ENCODE data around the gene SLC22A4. TPM values are rescaled to one million over a fixed set of nuclear protein-coding genes. Genes with fewer than 3 reads are reported as not detected.

Gene SLC22A4
- total RNA-seq, 1 donor from 2014 or later = not detected

DNA sequence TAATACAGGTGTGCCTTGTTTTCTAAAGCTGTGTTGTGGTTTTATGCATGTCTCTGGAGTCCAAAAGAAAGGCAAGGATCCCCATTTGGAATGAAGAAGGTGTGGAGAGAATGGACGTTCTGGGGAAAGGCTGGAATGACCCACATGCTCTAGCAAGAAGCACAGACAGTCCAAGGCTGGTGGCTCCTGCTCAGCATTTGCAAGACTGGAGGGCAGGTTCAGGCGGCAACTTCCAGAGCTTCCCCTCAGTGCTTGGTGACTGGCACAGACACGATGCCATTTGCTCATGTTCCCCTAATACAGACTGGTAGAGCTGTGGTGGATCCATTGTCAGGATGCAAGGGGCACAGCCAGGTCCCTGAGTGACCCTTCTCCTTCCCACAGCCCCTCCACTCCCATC is 8.2 kb downstream of the SLC22A4 start:
- Mint-ChIP-seq H3K36me3 (ENCODE audit: low read depth) (peaks cover 6% of the 10 kb centered on the region), H3K27ac (no peak overlapping the region), H3K27me3 (no peaks in the 10 kb centered on the region), H3K4me3 (no peak overlapping the region), H3K4me1 (no peaks in the 10 kb centered on the region), H3K9me3 (peaks cover 8% of the 10 kb centered on the region)
- intact Hi-C loops (cut with micrococcal nuclease) = no loop called here
- DNase-seq (no peak), ATAC-seq (ENCODE audit: low read depth) (no peak)
- TF ChIP-seq, protein P1, sequence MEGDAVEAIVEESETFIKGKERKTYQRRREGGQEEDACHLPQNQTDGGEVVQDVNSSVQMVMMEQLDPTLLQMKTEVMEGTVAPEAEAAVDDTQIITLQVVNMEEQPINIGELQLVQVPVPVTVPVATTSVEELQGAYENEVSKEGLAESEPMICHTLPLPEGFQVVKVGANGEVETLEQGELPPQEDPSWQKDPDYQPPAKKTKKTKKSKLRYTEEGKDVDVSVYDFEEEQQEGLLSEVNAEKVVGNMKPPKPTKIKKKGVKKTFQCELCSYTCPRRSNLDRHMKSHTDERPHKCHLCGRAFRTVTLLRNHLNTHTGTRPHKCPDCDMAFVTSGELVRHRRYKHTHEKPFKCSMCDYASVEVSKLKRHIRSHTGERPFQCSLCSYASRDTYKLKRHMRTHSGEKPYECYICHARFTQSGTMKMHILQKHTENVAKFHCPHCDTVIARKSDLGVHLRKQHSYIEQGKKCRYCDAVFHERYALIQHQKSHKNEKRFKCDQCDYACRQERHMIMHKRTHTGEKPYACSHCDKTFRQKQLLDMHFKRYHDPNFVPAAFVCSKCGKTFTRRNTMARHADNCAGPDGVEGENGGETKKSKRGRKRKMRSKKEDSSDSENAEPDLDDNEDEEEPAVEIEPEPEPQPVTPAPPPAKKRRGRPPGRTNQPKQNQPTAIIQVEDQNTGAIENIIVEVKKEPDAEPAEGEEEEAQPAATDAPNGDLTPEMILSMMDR (IDR thresholded peaks at IDR 0.05) = no peak
- POLR2A ChIA-PET = no interaction called here
- CTCF ChIA-PET = no interaction called here

DNA sequence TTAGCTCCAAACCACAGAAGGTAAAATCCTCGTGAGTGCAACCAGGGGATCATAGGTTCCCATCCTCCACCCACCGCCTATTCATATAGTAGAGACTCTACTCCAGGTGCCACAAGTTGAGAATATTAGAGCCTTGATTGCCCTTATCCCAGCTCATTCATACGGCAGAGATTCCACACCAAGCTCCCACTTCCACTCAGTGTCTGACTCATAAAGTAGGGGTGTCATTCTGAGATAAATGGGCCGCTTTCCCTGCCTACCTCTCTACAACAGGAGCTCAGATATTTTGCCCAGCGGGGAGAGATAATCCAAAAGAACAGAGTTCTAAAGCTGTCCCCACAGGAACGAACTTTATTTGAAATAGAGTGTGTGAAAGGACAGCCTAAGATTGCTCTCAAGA is 9.4 kb downstream of the SLC22A4 start:
- ChIA-PET CTCF (no interaction called here), POLR2A (interaction anchor here (0.6 kb wide), 1 partner anchor 15 kb away, joined by 4 read pairs; no protein-coding TSS in a partner anchor)
- intact Hi-C loops (cut with micrococcal nuclease) = no loop called here
- TF ChIP-seq, protein P1 (IDR thresholded peaks at IDR 0.05) = no peak
- Mint-ChIP-seq H3K4me1 (no peaks in the 10 kb centered on the region), H3K4me3 (no peak overlapping the region), H3K27ac (no peak overlapping the region), H3K9me3 (peaks cover 8% of the 10 kb centered on the region), H3K27me3 (no peaks in the 10 kb centered on the region), H3K36me3 (ENCODE audit: low read depth) (peaks cover 6% of the 10 kb centered on the region)
- DNase-seq (no peak), ATAC-seq (ENCODE audit: low read depth) (no peak)

DNA sequence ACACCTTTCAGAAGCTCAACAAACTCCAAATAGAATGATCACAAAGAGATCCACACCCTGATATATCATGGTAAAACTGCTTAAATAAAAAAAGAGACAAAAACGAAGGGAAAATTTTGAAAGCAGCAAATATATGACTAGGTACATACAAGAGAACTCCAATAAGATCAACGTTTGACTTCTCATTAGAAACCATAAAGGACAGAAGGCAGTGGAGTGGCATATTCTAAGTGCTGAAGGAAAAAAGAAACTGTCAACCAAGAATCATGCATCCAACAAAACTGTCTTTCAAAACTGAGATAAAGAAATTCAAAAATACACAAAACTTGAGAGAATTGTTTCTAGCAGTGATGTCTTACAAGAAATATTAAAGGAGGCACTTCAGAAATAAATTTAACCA is 11.2 kb downstream of the SLC22A4 start:
- TF ChIP-seq, protein P1 (IDR thresholded peaks at IDR 0.05) = no peak
- H3K4me3 Mint-ChIP-seq = no peak overlapping the region
- no peaks in the 10 kb centered on the region for H3K4me1 Mint-ChIP-seq
- no peaks in the 10 kb centered on the region for H3K27me3 Mint-ChIP-seq
- CTCF ChIA-PET = interaction anchor here (0.6 kb wide), 1 partner anchor 16 kb away, joined by 3 read pairs; no protein-coding TSS in a partner anchor
- ATAC-seq (ENCODE audit: low read depth) = no peak
- POLR2A ChIA-PET = no interaction called here
- peaks cover 8% of the 10 kb centered on the region for H3K9me3 Mint-ChIP-seq
- intact Hi-C loops (cut with micrococcal nuclease) = no loop called here
- DNase-seq = no peak
- no peak overlapping the region for H3K27ac Mint-ChIP-seq
- H3K36me3 Mint-ChIP-seq (ENCODE audit: low read depth) = peaks cover 6% of the 10 kb centered on the region

DNA sequence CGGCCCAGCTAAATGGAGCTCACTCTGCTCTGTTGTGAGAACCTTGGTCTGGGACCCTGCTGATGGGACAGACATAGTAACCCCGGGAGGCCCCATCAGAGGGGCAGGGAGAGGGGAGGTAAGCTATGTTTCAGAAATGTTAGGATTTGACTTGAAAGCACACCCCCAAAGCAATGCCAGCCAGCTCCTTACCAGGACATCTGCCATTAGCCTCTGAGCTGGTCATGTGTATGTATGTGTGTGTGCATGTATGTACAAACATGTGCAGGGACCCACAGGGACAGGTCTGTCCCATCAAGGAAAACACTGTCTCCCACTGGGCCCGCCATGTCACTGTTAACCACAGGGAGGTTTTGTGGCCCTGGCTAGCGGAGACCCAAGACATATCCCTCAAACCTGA is 14.5 kb downstream of the SLC22A4 start:
- Mint-ChIP-seq H3K27me3 (no peaks in the 10 kb centered on the region), H3K9me3 (peaks cover 8% of the 10 kb centered on the region), H3K4me1 (no peaks in the 10 kb centered on the region), H3K4me3 (no peak overlapping the region), H3K27ac (no peak overlapping the region), H3K36me3 (ENCODE audit: low read depth) (peaks cover 6% of the 10 kb centered on the region)
- no peak for ATAC-seq (ENCODE audit: low read depth)
- intact Hi-C loops (cut with micrococcal nuclease) = no loop called here
- POLR2A ChIA-PET = no interaction called here
- TF ChIP-seq, protein P1 (IDR thresholded peaks at IDR 0.05) = no peak
- CTCF ChIA-PET = no interaction called here
- DNase-seq = no peak

DNA sequence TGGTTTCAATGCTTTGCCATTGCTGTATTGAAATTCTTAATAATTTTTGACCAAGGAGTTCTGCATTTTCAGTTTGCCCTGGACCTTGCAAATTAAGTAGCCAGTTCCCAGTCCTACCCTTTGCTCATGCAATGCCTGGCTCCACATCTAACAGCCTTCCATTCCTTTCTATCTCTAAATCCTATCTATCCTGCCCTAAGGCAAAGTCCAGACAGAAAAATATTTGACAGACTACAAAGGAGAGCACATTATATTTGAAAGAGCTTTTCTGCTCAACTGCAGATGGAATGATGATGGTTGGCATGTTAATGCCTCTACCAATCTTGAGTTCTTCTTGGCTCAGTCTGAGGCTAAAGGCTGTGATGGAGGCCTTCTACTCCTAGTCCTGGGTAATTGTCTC is 15.5 kb downstream of the SLC22A4 start:
- ATAC-seq (ENCODE audit: low read depth) (no peak), DNase-seq (no peak)
- peaks cover 8% of the 10 kb centered on the region for H3K9me3 Mint-ChIP-seq
- H3K4me3 Mint-ChIP-seq = no peak overlapping the region
- ChIA-PET POLR2A (no interaction called here), CTCF (no interaction called here)
- TF ChIP-seq, protein P1 (IDR thresholded peaks at IDR 0.05) = no peak
- no peak overlapping the region for H3K27ac Mint-ChIP-seq
- H3K4me1 Mint-ChIP-seq = no peaks in the 10 kb centered on the region
- H3K36me3 Mint-ChIP-seq (ENCODE audit: low read depth) = peaks cover 6% of the 10 kb centered on the region
- H3K27me3 Mint-ChIP-seq = no peaks in the 10 kb centered on the region
- intact Hi-C loops (cut with micrococcal nuclease) = no loop called here
